Measurements from ENCODE around the gene APH1B. TPM values are rescaled to one million over a fixed set of nuclear protein-coding genes. Genes with fewer than 3 reads are reported as not detected.

APH1B gene
- total RNA-seq, 1 experiment from 2014 or later = 6.2 TPM

DNA sequence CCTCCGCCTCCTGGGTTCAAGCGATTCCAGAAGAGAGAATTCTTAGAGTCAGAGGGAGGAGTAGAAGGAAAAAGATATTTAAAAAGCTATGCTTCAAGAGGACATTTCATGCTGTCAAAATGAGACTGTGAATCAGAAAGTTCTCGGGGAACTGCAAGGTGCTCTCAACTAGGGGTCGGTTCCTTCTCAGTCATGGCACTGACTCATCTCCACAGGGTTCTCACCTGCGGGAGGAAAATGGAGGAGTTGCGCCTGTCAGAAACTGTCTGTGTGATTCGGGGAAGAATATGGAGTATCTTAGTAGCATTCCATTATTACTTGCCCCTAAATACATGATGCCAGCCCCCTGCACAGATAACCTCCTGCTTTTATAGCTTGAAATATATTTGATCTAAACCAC lies 47.4 kb downstream of the APH1B start:
- no TSS peak for BruUV-seq (replicated peaks)
- H3K9me3 ChIP-seq (ENCODE audit: low read depth, low read length, poor library complexity, severe bottlenecking) = no peaks in the 10 kb centered on the region
- H3K4me3 ChIP-seq (ENCODE audit: low read depth, low read length, poor library complexity, severe bottlenecking) = no peak overlapping the region
- ChIA-PET POLR2A (ENCODE audit: low non-redundant PET) (no interaction called here), CTCF (no interaction called here)
- intact Hi-C loops (cut with micrococcal nuclease; ENCODE audit: unreplicated experiment) = no loop called here
- H3K4me1 ChIP-seq (ENCODE audit: insufficient read depth, low read length, poor library complexity, severe bottlenecking) = no peaks in the 10 kb centered on the region
- H3K27me3 ChIP-seq (replicated peaks; ENCODE audit: insufficient read depth, low read depth, low read length, poor library complexity) = no peaks in the 10 kb centered on the region
- DNase-seq (ENCODE audit: low spot score) = no peak
- TF ChIP-seq EZH2 (IDR thresholded peaks at IDR 0.05; ENCODE audit: borderline replicate concordance, low read depth, low read length, poor library complexity, severe bottlenecking) = no peak
- TF ChIP-seq, protein P1, sequence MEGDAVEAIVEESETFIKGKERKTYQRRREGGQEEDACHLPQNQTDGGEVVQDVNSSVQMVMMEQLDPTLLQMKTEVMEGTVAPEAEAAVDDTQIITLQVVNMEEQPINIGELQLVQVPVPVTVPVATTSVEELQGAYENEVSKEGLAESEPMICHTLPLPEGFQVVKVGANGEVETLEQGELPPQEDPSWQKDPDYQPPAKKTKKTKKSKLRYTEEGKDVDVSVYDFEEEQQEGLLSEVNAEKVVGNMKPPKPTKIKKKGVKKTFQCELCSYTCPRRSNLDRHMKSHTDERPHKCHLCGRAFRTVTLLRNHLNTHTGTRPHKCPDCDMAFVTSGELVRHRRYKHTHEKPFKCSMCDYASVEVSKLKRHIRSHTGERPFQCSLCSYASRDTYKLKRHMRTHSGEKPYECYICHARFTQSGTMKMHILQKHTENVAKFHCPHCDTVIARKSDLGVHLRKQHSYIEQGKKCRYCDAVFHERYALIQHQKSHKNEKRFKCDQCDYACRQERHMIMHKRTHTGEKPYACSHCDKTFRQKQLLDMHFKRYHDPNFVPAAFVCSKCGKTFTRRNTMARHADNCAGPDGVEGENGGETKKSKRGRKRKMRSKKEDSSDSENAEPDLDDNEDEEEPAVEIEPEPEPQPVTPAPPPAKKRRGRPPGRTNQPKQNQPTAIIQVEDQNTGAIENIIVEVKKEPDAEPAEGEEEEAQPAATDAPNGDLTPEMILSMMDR (conservative IDR thresholded peaks at IDR 0.05; ENCODE audit: low read depth, low read length) = no peak
- no peak overlapping the region for H3K27ac ChIP-seq (ENCODE audit: low read depth, low read length, poor library complexity, severe bottlenecking)
- no peaks in the 10 kb centered on the region for H3K36me3 ChIP-seq (ENCODE audit: insufficient read depth, low read length, poor library complexity, severe bottlenecking)

- DNase-seq (ENCODE audit: low spot score) = no peak
- POLR2A ChIA-PET (ENCODE audit: low non-redundant PET) = no interaction called here
- BruUV-seq (replicated peaks) = no TSS peak
- no peak overlapping the region for H3K4me3 ChIP-seq (ENCODE audit: low read depth, low read length, poor library complexity, severe bottlenecking)
- H3K27ac ChIP-seq (ENCODE audit: low read depth, low read length, poor library complexity, severe bottlenecking) = no peak overlapping the region
- peaks cover 4% of the 10 kb centered on the region for H3K4me1 ChIP-seq (ENCODE audit: insufficient read depth, low read length, poor library complexity, severe bottlenecking)
- no peaks in the 10 kb centered on the region for H3K36me3 ChIP-seq (ENCODE audit: insufficient read depth, low read length, poor library complexity, severe bottlenecking)
- intact Hi-C loops (cut with micrococcal nuclease; ENCODE audit: unreplicated experiment) = no loop called here
- no peaks in the 10 kb centered on the region for H3K27me3 ChIP-seq (replicated peaks; ENCODE audit: insufficient read depth, low read depth, low read length, poor library complexity)
- H3K9me3 ChIP-seq (ENCODE audit: low read depth, low read length, poor library complexity, severe bottlenecking) = no peaks in the 10 kb centered on the region
- CTCF ChIA-PET = no interaction called here
- TF ChIP-seq, protein P1 (conservative IDR thresholded peaks at IDR 0.05; ENCODE audit: low read depth, low read length) = no peak
- no peak for TF ChIP-seq EZH2 (IDR thresholded peaks at IDR 0.05; ENCODE audit: borderline replicate concordance, low read depth, low read length, poor library complexity, severe bottlenecking)
These were observed 50.4 kb downstream of the APH1B start for GRCh38 chr15:63327648-63328421.

GRCh38 chr15:63329567-63330350 lies 52.4 kb downstream of the APH1B start:
- intact Hi-C loops (cut with micrococcal nuclease; ENCODE audit: unreplicated experiment) = no loop called here
- Histone ChIP-seq H3K9me3 (ENCODE audit: low read depth, low read length, poor library complexity, severe bottlenecking) (no peaks in the 10 kb centered on the region), H3K4me3 (ENCODE audit: low read depth, low read length, poor library complexity, severe bottlenecking) (no peak overlapping the region), H3K4me1 (ENCODE audit: insufficient read depth, low read length, poor library complexity, severe bottlenecking) (peaks cover 4% of the 10 kb centered on the region), H3K27me3 (replicated peaks; ENCODE audit: insufficient read depth, low read depth, low read length, poor library complexity) (no peaks in the 10 kb centered on the region), H3K27ac (ENCODE audit: low read depth, low read length, poor library complexity, severe bottlenecking) (no peak overlapping the region), H3K36me3 (ENCODE audit: insufficient read depth, low read length, poor library complexity, severe bottlenecking) (no peaks in the 10 kb centered on the region)
- ChIA-PET POLR2A (ENCODE audit: low non-redundant PET) (no interaction called here), CTCF (no interaction called here)
- TF ChIP-seq, protein P1 (conservative IDR thresholded peaks at IDR 0.05; ENCODE audit: low read depth, low read length) = no peak
- TF ChIP-seq EZH2 (IDR thresholded peaks at IDR 0.05; ENCODE audit: borderline replicate concordance, low read depth, low read length, poor library complexity, severe bottlenecking) = no peak
- BruUV-seq (replicated peaks) = no TSS peak
- DNase-seq (ENCODE audit: low spot score) = no peak
